GDM1 (cell line): Measurements from ENCODE around the gene NOTCH3.

ENCODE experiments used
- DNase-seq: peaks from one replicate; lab custom pipeline; 2025; lab: John Stamatoyannopoulos, UW

NOTCH3 gene

DNA sequence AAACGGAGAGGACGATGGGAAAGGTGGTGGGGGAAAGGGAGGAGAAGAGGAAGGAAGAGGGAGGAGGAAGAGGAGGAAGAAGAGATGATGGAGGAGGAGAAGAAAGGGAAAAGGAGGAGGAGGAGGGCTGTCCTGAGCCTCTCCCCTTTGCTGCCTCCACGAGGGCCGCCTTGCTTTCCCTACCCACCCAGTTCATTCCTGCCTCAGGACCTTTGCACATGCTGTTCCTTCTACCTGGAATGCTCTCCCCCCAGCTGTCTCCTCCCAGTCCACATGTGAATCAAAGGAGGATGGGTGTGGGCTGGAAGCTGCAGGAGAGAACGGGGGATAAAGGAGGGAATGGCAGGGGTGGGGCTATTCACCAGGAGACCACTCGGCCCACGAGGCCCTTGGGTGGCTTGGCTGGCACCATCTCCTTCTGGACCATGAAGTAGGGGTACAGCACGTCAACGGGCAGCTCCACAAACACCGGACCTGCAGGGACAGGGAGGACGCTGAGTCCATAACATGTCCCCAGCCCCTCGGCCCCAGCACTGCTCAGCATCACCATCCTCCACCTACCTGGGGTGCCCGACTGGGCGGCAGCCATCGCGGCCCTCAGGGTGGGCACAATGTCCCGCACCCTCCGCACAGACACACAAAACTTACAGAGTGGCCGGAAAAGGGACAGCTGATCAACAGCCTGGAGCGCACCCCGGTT, 78.3 kb downstream of the NOTCH3 start:
- DNase-seq = no peak

GRCh38 chr19:15120135-15121026, 80.4 kb downstream of the NOTCH3 start:
- no peak for DNase-seq

- no peak for DNase-seq
These were observed 81.9 kb downstream of the NOTCH3 start for GRCh38 chr19:15118789-15119494.

DNA sequence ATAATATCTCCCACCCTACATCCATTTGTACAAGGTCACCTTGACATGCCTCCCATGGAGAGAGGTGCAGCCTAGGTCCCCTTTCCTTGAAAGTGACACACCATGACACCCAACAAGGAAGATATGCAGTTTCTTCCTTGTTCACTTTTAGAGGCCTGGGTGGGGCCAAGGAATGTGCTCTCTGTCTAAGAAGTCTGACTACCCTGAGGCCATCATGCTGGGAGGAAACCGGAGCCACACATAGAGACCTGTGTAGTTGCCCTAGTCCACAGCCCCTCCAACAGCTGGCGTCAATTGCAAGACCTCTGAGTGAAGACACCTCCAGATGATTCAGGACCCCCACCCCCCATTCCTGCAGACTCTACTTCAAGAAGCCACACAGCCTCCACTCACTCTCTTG, 82.5 kb downstream of the NOTCH3 start:
- no peak for DNase-seq

DNA sequence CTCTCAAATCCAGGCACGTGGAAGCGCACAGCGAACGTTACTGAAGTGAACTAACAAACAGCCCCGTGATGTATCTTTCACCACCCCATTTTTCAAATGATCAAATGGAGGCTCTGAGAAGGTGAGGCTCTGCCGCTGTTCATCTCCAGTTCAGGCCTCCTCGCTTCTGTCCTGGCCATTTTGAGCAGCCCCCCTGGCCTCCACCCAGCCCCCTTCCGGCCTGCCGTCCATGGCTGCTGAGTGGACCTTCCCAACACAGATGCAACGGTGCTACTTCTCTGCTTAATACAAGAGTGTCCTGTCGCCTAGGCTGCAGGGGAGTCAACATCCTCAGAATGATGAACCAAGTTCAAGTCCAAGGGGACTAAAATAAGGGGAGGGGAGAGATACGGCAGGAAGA, 83.9 kb downstream of the NOTCH3 start:
- no peak for DNase-seq

DNA sequence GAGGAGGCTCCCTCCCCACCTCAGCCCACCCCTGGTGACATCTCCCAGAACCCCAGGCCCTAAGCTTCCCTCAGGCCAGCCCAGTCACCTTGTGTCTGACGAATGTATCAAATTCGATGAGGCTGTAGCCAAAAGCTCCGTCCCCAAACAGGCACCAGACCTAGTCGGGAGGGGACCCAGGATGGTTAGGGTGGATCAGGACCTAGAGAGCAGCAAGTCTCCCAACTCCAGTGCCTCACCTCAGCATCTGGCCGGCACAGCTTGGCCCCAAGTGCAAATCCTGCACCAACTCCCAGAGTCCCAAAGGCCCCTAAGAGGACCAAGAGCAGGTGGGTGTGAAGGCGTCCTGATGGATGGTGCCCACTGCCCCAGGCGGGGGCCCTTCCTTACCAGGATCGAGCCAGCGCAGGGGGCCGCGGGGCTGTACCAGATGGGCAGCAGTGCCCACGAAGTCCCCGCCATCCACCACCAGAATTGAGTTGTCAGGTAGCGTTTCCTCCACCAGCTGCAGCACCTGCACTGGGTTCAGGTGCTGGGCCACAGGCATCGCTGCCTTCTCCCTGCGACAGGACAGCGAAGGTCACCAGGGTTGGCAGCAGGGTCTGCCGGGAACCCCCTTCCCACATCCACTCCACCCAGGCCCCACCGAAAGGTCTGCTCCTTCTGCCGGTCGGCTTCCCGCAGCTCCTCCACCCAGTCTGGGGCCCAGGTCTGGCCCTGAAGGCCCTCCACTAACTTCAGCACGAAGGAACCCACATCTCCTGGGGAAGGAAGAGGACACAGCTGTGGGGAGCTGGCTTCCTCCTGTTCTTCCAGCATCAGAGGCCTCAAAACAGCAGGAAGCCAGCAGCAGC, 84.8 kb downstream of the NOTCH3 start:
- DNase-seq = no peak

GRCh38 chr19:15115080-15115479, 85.7 kb downstream of the NOTCH3 start:
- DNase-seq = no peak

GRCh38 chr19:15114153-15114540, 86.6 kb downstream of the NOTCH3 start:
- no peak for DNase-seq

DNA sequence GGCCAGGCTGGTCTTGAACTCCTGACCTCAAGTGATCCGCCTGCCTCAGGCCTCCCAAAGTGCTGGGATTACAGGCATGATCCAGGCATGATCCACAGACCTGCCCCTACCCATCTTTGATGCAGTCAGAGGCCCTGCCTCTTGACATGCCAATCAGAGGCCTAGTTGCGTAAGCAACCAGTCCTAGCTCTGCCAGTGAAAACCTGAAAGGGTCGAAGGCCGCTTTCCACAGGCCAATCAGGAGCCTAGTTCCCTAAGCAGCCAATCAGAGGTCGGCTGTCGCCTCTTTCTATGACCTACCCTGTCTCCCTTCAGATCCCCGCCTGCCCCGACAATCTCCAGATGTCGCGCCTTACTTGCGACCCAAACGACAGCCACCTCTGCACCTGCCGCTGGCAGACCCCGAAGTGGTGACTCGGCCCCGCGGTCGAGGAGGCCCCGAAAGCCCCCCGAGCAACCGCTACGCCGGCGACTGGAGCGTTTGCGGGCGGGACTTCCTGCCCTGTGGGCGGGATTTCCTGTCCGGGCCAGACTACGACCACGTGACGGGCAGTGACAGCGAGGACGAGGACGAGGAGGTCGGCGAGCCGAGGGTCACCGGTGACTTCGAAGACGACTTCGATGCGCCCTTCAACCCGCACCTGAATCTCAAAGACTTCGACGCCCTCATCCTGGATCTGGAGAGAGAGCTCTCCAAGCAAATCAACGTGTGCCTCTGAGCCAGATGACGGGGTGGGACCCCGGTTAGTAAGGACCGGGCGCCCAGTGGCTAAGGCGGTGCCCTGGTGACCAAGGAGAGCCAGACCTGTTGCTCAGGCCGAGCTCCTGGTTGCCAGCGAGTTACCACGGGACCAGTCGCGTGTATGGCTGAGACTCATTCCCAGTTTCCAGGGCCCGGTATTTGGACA, 87.3 kb downstream of the NOTCH3 start:
- DNase-seq = no peak

DNA sequence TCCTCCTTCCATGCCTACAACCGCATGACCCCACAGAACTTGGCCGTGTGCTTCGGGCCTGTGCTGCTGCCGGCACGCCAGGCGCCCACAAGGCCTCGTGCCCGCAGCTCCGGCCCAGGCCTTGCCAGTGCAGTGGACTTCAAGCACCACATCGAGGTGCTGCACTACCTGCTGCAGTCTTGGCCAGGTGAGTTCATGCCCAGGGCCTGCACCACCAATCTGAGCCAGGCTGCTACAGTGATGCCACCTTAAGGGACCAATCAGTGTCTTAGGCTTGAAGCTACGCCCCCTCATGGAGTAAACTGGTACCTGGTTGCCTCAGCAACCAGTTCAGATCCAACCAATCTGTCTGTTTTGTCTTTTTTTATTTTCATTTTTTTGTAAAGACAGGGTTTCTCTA, 88.4 kb downstream of the NOTCH3 start:
- DNase-seq = no peak

DNA sequence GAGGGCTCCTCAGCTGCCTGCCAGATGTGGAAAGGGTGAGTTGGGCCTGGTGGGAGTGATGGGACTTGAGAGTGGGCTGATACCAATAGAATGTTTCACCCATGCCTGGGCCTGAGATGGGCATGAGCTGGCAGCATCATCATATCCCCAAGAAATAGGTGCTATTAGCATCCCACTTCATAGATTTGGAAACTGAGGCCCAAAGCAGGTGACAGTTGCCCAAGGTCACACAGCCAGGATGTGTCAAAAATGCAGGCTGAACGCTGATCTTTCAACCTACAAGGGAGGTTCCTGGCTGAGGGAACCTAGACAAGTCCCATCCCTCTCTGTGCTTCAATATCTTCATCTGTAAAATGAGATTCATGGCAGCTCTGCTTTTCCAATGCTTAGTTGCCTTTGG, 89.0 kb downstream of the NOTCH3 start:
- DNase-seq = no peak

GRCh38 chr19:15110418-15110815, 90.4 kb downstream of the NOTCH3 start:
- no peak for DNase-seq

DNA sequence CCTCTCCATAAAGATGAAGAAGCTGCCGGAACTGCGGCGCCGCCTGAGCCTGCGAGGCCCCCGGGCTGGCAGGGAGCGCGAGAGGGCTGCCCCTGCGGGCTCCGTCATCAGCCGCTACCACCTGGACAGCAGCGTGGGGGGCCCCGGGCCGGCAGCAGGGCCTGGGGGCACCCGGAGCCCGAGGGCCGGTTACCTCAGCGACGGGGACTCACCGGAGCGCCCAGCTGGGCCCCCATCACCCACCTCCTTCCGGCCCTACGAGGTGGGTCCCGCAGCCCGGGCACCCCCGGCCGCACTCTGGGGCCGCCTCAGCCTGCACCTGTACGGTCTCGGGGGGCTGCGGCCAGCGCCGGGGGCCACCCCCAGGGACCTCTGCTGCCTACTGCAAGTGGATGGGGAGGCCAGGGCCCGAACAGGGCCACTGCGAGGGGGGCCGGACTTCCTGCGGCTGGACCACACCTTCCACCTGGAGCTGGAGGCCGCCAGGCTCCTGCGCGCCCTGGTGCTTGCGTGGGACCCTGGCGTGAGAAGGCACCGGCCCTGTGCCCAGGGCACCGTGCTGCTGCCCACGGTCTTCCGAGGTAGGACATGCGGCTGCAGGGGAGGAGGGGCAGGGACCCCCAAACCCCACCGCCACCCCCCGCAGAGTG, 90.9 kb downstream of the NOTCH3 start:
- DNase-seq = no peak
